ENCODE results near the gene KPNA6. TPM values are rescaled to one million over a fixed set of nuclear protein-coding genes. Genes with fewer than 3 reads are reported as not detected.

The KPNA6 gene
- total and polyA plus RNA-seq, 2 of the 4 experiments (the other 2 are of a cell fraction), result 27.0 to 50.7 TPM

GRCh38 chr1:32105338-32105737, 2.5 kb upstream of the KPNA6 start:
- ATAC-seq (ENCODE audit: low read depth) (no peak), DNase-seq (no peak)
- Histone ChIP-seq H3K9ac (ENCODE audit: low read depth, low read length) (no peak overlapping the region), H3K27ac (ENCODE audit: insufficient read depth, low read length) (no peak overlapping the region), H3K4me2 (ENCODE audit: low read depth, low read length) (no peak overlapping the region), H2AK9ac (replicated peaks; ENCODE audit: low read depth, low read length, poor library complexity) (no peak overlapping the region), H2AK5ac (ENCODE audit: low read depth, low read length) (no peak overlapping the region), H3K18ac (ENCODE audit: low read depth, low read length) (no peak overlapping the region), H4K20me1 (ENCODE audit: insufficient read depth, low read length) (peaks cover 30% of the 10 kb centered on the region), H3K23ac (ENCODE audit: low read depth, low read length) (no peak overlapping the region), H2BK15ac (ENCODE audit: low read depth, low read length) (no peak overlapping the region), H2BK5ac (ENCODE audit: low read depth, low read length, poor library complexity, severe bottlenecking) (no peak overlapping the region), H3K9me1 (ENCODE audit: insufficient read depth, low read length) (peaks cover 11% of the 10 kb centered on the region), H4K8ac (ENCODE audit: low read depth in 2 of 2, low read length in 2 of 2) (no peak overlapping the region), H3K4me3 (ENCODE audit: insufficient read depth, low read depth, low read length) (no peak overlapping the region), H3K36me3 (ENCODE audit: control insufficient read depth, insufficient read depth, low read length) (peaks cover 8% of the 10 kb centered on the region), H3K27me3 (ENCODE audit: control insufficient read depth, insufficient read depth, low read length) (no peaks in the 10 kb centered on the region), H3K56ac (ENCODE audit: extremely low read depth, insufficient read depth, low read length) (no peak overlapping the region), H3K14ac (replicated peaks; ENCODE audit: low read depth, low read length) (no peak overlapping the region), H4K91ac (ENCODE audit: insufficient read depth, low read depth, low read length) (no peak overlapping the region), H3K4me1 (ENCODE audit: control insufficient read depth, insufficient read depth, low read length) (peaks cover 9% of the 10 kb centered on the region), H3K4ac (ENCODE audit: low read depth, low read length) (no peak overlapping the region), H2BK120ac (ENCODE audit: low read depth, low read length) (no peak overlapping the region), H4K5ac (ENCODE audit: low read depth, low read length) (no peak overlapping the region), H3K79me1 (ENCODE audit: low read depth in 1 of 2, low read length in 2 of 2) (peaks cover 0 to 34% of the 10 kb centered on the region in 2 experiments; a peak in 2 of 4 replicates), H3K9me3 (ENCODE audit: control insufficient read depth, insufficient read depth, low read length) (no peaks in the 10 kb centered on the region), H2AFZ (replicated peaks; ENCODE audit: low read length, poor library complexity) (no peak overlapping the region), H2BK20ac (ENCODE audit: low read depth, low read length) (no peak overlapping the region)
- intact Hi-C loops (cut with micrococcal nuclease), result loop anchor here (5.0 kb wide), 1 partner anchor 33 kb away; the partner anchor contains the start of gene TMEM39B
- TF ChIP-seq CHD1 (IDR thresholded peaks at IDR 0.05; ENCODE audit: low read depth, low read length) (no peak), BHLHE40 (IDR thresholded peaks at IDR 0.05; ENCODE audit: low read depth, low read length) (no peak), ELK1 (IDR thresholded peaks at IDR 0.05; ENCODE audit: borderline replicate concordance, low read depth, low read length) (no peak), FOS (IDR thresholded peaks at IDR 0.05; ENCODE audit: low read depth, low read length) (no peak), RAD21 (IDR thresholded peaks at IDR 0.05; ENCODE audit: low read length) (no peak), NFE2L2 (IDR thresholded peaks at IDR 0.05; ENCODE audit: low read depth, low read length) (no peak), SMC3 (IDR thresholded peaks at IDR 0.05; ENCODE audit: low read depth, low read length) (no peak), RFX5 (IDR thresholded peaks at IDR 0.05; ENCODE audit: low read depth, low read length) (no peak), CEBPB (IDR thresholded peaks at IDR 0.05; ENCODE audit: low read depth, low read length) (no peak), POLR2A (IDR thresholded peaks at IDR 0.05; ENCODE audit: low read depth, low read length) (no peak), RCOR1 (IDR thresholded peaks at IDR 0.05; ENCODE audit: insufficient replicate concordance, low read length) (no peak), CTCF (conservative IDR thresholded peaks at IDR 0.05; ENCODE audit: low read depth, low read length) (no peak), MXI1 (IDR thresholded peaks at IDR 0.05; ENCODE audit: borderline replicate concordance, low read depth, low read length) (no peak), MAZ (IDR thresholded peaks at IDR 0.05; ENCODE audit: borderline replicate concordance, low read depth, low read length) (no peak), MAFK (IDR thresholded peaks at IDR 0.05; ENCODE audit: low read depth, low read length) (no peak)
- TF ChIP-seq, protein P1, sequence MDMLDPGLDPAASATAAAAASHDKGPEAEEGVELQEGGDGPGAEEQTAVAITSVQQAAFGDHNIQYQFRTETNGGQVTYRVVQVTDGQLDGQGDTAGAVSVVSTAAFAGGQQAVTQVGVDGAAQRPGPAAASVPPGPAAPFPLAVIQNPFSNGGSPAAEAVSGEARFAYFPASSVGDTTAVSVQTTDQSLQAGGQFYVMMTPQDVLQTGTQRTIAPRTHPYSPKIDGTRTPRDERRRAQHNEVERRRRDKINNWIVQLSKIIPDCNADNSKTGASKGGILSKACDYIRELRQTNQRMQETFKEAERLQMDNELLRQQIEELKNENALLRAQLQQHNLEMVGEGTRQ (IDR thresholded peaks at IDR 0.05; ENCODE audit: low read depth, low read length), result no peak
- in situ Hi-C loops (cut with MboI; ENCODE audit: low sequenced_read_pairs), result no loop called here
- 100% methylated on average over 1 of the region's 1 CpG; no CpG with 5 or more reads in 1 of the 2 experiments for WGBS, 2 experiments (ENCODE audit: extremely low coverage in 2 of 2, insufficient read length in 1 of 2)
- ChIA-PET POLR2A (ENCODE audit: unreplicated experiment) (no interaction called here), CTCF (no interaction called here)
- BruUV-seq (replicated peaks), result no TSS peak
- dilution Hi-C loops (cut with HindIII; ENCODE audit: low sequenced_read_pairs, unreplicated experiment), result no loop called here

Data from IMR-90 (cell line).